HG03469 (cell line): Measurements from ENCODE around the gene MRAP2.

ENCODE experiments used
- ATAC-seq: cut with Tn5 transposase; IDR thresholded peaks from one replicate; pipeline ENCODE4 v1.9.1; 2021; ENCODE audit warnings: mild to moderate bottlenecking, moderate library complexity, moderate number of reproducible peaks; ENCODE audit not compliant: unreplicated experiment

Gene MRAP2, protein sequence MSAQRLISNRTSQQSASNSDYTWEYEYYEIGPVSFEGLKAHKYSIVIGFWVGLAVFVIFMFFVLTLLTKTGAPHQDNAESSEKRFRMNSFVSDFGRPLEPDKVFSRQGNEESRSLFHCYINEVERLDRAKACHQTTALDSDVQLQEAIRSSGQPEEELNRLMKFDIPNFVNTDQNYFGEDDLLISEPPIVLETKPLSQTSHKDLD

DNA sequence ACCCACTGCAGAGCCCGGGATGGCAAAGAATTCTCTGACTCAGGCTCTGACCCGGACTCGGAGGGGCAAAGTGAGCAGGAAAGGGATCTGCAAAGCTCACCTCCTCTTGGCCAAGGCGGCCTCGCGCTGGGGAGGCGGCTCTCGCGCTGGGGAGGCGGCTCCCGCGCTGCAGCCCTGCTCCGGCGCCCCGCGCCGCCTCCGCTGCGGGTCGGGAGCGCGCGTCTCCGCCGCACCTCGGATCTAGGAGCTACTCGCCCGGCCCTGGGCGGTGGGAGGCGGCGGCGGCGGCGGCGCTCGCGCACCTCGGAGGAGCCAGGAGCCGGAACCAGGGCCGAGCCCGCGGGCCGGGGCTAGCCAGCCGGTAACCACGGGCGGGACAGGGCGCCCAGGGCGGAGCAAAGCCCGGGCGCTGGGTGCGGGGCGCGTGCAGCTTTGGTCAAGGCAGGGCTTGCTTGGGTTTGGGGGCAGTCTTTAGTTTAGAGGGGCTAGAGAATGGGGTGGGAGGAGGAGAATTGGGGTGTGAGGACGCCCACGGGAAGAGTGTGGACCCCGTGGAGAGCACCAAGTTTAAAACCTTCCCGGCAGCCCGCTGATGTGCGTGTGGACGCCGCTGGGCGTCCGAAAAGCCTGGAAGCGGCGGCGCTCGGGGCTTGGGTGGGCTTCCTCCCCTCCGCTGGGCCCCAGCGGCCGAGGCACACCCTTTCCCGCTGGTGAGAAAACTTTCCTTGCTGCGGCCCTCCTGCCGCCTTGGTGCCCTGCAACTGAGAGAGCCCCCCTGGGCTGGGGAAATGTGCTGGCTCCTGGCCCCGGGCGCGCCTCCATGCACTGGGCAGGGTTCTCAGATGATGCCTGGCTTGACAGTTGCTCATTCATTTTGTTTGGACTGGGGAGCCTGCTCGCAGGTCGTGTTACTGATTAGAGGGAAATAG, at the start of gene MRAP2:
Gene MRAP2 (plus strand): TSS at position 250 of the 929 bp plus-strand sequence. CDS start 21,547 bp downstream, outside the sequence.
- no peak for ATAC-seq

DNA sequence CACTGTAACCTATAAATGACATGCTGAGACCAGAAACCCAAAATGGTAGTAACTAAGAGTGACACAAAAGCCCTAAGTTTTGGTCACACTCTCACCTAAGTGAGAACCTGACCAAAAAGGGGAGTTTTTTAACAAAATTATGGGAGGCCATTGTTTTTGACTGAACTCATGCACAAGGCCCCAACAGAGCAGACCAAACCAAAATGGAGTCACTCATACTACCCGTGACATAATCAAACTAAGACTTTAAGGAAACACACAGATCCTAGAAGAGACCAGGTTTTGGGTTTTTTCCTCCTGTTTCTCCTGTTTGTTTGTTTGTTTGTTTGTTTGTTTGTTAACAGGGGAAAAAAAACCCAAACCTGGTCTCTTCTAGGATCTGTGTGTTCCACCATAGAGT, 49.2 kb upstream of the MRAP2 start:
- no peak for ATAC-seq

DNA sequence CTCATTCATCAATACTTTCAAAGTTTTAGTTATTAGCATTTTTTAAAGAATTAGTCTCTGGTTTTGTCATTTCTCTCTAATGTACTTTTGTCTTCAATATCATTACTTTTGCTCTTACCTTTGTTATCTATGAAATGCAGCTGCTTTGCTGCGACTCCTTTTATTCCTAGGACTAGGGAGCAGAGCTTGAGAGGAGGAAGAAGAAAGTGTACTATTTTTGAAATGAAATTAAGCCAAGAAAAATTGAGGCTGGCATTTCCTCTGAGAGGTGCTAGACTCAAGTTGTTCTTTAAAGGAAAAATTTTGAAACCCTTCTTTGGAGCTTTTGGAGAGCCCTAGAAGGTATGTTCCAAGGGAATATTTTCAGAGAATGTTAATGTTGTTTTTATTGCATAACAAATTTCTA, 48.3 kb upstream of the MRAP2 start:
- no peak for ATAC-seq

DNA sequence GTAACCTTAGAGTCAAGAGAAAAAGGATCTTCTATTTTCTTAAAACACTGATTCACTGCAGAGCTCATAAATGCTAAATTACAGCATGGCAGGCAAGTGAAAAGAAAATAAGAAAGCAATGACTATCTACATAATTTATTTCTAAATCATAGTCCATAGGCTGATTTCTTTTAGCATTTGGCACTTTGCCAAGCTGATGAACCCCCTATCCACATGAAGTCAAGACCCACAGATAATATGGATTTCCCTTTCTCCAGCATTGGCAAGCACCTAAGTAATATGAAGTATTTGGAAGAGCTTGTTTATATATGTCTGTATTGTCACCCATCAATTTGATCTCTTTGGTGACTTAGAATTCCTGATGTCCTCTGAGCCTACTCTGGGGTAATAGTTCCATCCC, 47.9 kb upstream of the MRAP2 start:
- no peak for ATAC-seq

DNA sequence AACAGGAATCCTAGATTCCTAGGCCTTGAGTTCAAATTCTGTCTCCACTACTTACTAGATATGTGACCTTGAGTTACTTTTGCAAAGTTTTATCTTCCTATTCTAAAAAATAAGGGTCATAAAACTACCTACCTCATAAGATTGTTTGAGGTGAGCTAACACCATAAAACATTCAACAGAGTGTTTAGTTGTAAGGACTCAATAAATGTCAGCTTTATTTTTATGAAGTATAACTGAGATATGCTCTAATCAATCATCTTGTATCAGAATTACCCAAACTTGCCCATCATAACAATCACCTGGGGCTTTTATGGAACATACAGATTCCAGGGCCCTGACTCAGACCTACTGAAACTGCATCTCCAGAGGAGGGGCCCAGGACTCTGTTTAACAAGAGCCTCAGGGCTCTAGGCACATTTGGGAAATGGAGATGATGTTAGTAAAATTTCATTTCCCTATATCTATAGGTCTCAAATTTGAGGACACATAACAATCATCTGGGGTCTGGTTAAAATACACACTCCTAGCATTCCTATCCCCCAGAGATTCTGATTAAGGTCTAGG, 35.5 kb upstream of the MRAP2 start:
- ATAC-seq = no peak

DNA sequence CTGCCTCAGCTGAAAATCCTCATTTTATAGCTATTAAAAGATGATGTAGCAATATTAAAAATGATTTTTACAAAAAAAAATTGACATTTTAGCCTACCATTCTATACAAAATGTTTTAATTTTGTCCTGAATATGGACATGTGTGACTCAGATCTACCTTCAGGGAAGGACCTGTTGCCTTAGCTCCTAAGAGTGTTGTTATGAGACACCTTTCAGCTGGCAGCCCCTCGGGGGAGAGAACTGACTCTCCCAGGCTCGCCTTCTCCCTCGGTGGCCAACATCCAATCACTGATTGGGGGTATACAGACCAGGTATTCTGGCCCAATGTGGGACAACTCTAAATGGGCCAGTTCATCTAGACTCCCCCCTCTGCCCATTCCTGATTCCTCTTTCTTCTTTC, 32.5 kb upstream of the MRAP2 start:
- no peak for ATAC-seq

DNA sequence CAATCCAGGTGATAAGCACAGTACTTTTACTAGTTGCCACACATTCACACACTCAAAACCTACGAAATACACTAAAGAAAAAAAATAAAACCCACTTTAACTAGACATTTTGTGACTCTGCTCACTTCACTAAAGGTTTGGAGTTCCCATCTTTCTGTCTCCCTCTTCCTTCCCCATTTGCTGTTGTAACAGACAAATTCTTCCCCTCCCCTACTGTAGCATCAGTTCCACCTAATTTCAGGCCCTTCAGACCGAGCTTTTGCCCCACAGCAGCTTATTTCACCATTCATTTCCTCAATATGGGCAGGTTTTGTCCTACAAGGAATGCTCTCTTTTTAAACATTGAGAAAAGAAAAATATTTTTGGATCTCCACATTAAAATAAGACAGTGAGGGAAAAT, 31.3 kb upstream of the MRAP2 start:
- ATAC-seq = no peak

DNA sequence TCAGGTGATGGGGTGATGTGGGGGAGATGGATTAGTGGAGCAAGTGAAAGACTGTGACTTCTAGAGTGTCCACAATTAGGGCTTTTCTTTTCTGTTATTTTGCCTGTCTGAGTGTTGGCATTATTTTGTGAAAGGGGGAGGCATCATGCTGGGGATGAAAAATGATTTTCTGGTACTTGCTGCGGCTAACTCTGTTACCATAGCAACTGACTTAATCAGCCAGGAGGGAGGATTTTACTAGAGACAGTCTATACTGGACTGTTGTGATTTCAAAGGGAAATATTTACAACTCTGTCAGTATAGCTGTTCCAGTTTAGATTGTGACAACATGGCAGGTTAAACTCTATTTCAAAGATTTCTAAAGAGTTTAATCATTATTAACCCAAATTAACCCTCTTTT, 30.4 kb upstream of the MRAP2 start:
- ATAC-seq = no peak

DNA sequence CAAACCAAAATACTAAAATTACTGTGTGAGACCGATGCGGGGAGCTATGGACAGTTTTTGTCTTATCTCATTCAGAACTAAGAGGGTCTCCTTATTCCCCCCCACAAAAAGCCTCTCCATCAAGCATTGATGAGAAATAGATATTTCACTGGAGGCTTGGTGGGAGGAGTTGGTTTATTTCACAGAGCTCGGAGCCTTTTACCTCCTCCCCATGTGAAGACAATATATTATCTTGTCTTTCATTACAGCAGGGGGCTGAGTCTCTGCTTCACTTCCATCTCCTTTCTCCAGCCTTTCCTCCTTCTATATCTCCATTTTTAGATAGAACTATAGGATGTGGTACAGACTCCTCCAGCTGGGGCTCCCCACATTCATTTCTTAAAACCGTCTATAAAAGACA, 29.9 kb upstream of the MRAP2 start:
- ATAC-seq = no peak

DNA sequence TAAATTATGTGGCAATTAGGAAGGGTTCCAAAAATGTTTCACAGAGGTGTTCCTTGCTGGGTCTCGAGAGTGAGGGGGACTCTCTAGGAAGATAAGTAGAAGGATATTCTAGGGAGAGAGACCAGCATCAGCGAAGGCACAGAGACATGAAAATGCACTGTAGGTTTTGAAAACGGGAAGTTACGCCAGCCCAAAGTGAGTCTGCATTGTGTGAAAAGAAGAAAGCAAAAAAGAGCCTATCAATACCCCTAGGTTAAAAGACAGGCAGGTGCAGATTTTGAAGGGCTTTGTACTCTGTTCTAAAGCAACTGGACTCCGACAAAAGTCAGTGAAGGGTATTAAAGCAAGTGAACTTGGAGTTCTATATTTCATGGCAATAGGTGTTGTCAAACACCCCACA, 25.7 kb upstream of the MRAP2 start:
- no peak for ATAC-seq

DNA sequence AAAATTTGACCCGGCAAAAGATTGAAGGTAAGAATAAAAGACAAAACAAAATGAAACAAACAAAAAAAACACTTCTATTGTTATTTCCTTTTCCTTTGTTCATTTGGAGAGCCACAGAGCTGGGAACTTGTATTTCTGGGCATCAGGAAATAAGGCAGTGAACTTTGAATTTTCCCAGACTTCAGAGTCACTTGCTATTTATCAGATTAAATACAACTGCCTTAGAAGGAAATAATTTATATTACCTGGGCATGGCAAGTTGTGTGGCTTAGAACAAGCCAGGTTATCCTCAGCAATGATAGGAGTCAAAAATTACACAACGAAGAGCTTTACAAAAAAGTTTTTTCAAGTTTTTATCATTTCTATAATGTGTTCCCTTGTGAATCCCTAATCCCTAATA, 20.2 kb upstream of the MRAP2 start:
- no peak for ATAC-seq

DNA sequence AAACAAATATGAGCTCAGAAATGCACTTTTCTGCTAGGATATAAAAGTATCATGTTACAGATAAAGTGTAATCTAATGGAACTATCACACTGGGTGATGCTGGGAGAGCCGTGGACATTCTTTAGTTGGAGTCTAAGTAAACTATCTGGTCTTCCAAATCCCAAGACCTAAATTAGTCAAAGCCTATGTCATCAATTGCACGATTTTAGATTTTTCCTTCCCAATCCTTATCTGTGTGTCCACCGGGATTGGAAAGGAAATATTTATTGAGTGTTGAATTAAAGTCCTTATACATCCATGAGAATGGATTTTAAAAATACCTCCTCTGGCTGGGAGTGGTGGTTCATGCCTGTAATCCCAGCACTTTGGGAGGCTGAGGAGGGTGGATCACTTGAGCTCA, 19.6 kb upstream of the MRAP2 start:
- ATAC-seq = no peak

DNA sequence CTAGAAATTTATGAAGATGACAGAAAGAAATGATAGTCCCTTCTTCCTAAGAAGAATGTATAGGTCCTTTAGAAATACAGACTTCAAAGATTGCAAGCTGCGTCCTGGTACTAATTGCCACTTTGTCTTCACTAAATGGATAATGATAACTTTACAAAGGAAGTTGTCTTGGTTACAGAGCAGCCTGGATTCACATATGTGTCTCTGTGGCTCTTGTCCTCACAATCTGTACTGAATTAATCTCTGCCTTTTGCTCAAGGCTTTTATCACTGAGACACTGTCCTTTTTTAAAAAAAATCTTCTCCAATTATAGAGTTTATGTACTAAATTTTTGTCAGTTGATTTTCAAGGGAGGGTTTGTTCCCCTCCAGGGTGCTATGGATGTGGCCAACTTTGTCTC, 17.5 kb upstream of the MRAP2 start:
- ATAC-seq = no peak

DNA sequence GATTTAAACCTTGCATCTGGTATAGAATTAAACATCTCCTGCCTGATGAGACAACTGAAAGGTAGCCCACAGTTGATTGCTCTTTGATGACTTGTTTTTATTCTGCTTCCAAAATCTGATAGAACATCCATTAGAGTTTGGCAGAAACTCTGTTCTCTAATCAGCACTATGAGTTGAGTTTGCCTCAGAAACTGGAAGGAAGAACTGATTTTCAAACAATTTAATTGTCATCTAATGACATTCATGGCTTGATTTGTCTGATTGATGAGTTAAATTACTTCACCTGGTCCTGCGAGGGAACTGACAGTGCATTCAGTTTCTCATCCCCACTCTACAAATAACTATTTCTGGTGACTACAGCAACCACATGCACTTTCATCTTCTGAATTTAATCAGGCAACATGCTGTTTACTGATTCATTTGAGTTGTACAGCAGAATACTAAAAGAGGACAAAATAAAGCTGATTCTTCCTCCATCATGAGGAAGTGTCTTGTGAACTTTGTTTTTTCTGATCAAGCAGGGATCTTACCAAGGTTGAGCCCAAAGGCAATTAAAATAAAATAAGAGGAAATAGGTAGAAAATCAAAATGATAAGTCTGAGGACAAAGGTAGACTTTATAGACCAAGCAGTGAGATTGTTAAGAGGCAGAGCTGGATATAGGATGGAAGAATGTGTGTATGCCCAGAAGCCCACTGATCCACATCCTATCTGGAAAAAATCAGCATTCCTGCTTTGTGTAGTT, 15.7 kb upstream of the MRAP2 start:
- ATAC-seq = peak; percentile 64

DNA sequence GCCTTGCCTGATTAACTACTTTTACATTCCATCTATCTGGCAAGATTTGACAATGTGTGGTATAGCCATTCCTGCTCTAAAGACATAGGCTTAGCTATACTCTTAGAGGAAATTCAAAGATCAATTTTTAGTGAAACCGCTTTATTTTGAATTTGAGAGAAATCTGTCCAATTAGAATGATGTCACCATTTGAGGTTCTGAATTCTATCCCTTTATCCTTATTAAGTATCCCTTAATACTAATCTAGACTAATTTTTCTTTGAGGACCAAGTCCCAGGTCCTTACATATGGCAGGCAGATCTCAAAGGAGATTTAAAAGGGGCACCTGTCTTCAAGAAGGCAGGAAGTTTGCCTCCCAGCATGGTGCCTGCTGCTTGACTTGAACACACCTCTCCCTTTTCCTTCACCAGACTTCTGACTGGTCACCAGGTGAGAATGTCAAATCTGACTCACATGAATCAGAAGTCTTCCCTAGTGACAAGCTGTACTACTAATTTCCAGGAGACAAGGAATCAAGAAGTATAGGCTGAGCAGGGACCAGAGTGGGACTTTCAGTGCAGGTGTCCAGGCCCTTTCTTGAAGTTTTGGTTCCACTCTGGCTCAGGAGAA, 15.0 kb upstream of the MRAP2 start:
- no peak for ATAC-seq

DNA sequence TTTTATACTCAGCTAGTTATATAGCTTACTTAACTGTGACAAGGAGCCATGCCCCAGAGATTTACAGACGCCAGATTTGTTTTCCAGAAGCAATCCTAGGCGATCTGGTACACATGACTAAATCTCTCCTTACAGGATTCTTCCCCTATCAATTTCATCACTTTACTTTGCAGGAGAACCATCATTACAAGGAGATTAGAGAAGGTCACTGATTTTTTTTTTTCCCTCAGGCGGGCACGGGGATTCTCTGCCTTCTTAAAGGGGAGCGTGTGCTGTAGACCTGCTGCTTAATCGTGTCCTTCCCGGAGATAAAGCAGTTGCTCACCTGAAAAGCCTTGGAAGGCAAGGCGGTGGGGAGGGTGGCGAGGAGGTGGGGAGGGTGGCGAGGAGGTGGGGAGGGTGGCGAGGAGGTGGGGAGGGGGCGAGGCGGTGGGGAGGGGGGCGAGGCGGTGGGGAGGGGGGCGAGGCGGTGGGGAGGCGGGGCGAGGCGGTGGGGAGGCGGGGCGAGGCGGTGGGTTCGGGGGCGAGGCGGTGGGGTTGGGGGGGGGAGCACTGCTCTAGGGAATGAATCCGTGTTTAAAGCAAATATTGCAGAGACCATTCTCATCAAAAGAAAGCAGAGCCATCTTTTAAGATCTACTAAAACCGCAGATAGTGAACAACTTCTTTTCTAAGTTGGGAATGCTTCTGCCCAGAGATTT, 14.3 kb upstream of the MRAP2 start:
- ATAC-seq = no peak

DNA sequence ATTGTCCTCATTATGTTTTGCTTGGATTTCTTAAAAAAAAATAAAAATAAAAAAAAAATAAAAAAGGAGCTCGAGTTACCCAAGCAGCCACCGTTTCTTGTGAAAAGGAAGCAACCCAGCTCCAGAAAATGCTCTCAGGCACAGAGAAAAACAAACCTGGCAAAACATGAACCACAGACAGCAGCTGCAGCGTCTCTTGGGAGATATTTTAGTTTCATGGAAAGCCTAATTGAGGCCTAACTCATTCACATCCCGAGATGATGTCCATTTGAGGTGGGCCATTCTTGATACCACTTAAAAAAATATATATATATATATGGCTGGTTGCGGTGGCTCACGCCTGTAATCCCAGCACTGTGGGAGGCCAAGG, 13.7 kb upstream of the MRAP2 start:
- ATAC-seq = no peak

DNA sequence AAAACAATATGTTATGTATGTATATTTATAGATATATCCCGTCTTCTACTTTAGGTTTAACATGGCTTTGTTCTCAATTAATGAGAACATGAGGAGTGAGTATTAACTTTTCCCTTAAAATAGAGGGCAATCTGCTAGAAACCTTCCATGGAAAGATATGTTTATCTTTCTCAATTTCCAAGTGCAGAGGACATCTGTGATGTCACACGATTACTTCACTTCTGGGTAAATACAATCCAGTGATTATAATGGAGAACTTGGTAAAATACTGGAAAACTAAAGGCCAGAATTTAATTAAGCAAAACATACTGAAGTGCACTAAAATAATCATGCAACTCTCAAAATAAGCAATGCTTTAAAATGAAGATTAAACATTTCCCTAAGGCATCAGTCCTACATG, 11.9 kb upstream of the MRAP2 start:
- ATAC-seq = no peak

DNA sequence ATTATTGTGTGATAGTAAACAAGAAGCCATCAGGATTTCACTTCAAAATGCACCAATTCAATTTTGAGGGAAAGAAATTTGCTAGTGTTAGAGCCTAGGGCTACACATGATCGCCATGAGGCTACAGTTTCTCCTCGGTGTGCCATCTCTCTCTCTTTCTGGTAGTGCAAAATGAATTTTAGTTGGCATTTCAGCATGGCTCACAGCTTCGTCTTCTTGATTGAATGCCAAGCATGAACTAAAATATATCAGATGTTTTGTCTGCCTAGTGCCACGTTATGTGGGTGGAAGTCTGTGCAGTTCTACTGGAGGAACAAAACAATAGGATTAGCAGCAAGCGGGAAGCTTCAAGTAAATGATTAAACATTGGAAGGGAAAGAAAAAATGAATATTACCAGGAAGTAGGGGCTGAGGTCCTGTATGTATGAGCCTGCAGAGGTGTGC, 6.8 kb upstream of the MRAP2 start:
- no peak for ATAC-seq
